ENCODE data around the gene CNTNAP2. TPM values are rescaled to one million over a fixed set of nuclear protein-coding genes. Genes with fewer than 3 reads are reported as not detected.

CNTNAP2 gene
- total and polyA plus RNA-seq, 9 of the 15 experiments (the other 6 are each of a cell fraction or from before 2014, with no cell fraction given) = 0.04 to 0.62 (median 0.09) TPM; not detected in 4

- TF ChIP-seq GTF2B (IDR thresholded peaks at IDR 0.05; ENCODE audit: extremely low read depth, insufficient read length) (no peak), POLR2AphosphoS2 (IDR thresholded peaks at IDR 0.05; ENCODE audit: low read length) (no peak), ADNP (tag; IDR thresholded peaks at IDR 0.05) (no peak), ZNF707 (CRISPR knock-in tag; conservative IDR thresholded peaks at IDR 0.05) (no peak), ZKSCAN8 (CRISPR knock-in tag; IDR thresholded peaks at IDR 0.05) (no peak)
Observed at GRCh38 chr7:147240468-147240867, 1123.9 kb downstream of the CNTNAP2 start (continued).

- peak; percentile 51 to 56 (median 56) for DNase-seq (ENCODE audit: extremely low read depth in 1 of 4, low spot score in 3 of 4)
- no TSS peak for BruUV-seq (replicated peaks)
- WGBS (ENCODE audit: insufficient coverage, low coverage, missing lambda C conversion rate) = 0% methylated on average over 8 of the region's 8 CpGs
- no peak for TF ChIP-seq ZNF217 (CRISPR knock-in tag; IDR thresholded peaks at IDR 0.05)
- no peak for TF ChIP-seq CGGBP1 (CRISPR knock-in tag; IDR thresholded peaks at IDR 0.05)
- no peak for TF ChIP-seq PTTG1 (tag; IDR thresholded peaks at IDR 0.05; ENCODE audit: low read depth)
- no peak for TF ChIP-seq RBBP5 (IDR thresholded peaks at IDR 0.05; ENCODE audit: borderline replicate concordance, insufficient read depth, low read length, poor library complexity, severe bottlenecking)
- no peak for TF ChIP-seq TRIM25 (IDR thresholded peaks at IDR 0.05; ENCODE audit: borderline replicate concordance)
- TF ChIP-seq ZNF518B (CRISPR knock-in tag; IDR thresholded peaks at IDR 0.05) = no peak
- TF ChIP-seq ATF3 (IDR thresholded peaks at IDR 0.05) = no peak
- no peak for TF ChIP-seq ATF3 (CRISPR knock-in tag; conservative IDR thresholded peaks at IDR 0.05)
- TF ChIP-seq SMC3 (conservative IDR thresholded peaks at IDR 0.05; ENCODE audit: insufficient read depth, low read depth, low read length) = 0 out of 2 replicates have a peak, but pooled peaks have one; percentile 21
Observed at GRCh38 chr7:147245274-147245673, 1128.7 kb downstream of the CNTNAP2 start.

More at GRCh38 chr7:147245274-147245673, 1128.7 kb downstream of the CNTNAP2 start:
- Histone ChIP-seq H3K36me3 (ENCODE audit: control insufficient read depth, insufficient read depth, low read length) (no peaks in the 10 kb centered on the region), H3K79me2 (ENCODE audit: control insufficient read depth, insufficient read depth, low read length) (no peaks in the 10 kb centered on the region), H3K27ac (ENCODE audit: extremely low read depth, low read depth, low read length) (no peak overlapping the region), H3K27me3 (ENCODE audit: control insufficient read depth in 2 of 2, insufficient read depth in 2 of 2, low read length in 2 of 2) (no peaks in the 10 kb centered on the region), H4K20me1 (replicated peaks; ENCODE audit: control insufficient read depth, insufficient read depth, low read length) (no peaks in the 10 kb centered on the region), H2AFZ (ENCODE audit: low read depth, low read length) (no peak overlapping the region), H3K4me1 (replicated peaks in 1 of 2; ENCODE audit: control insufficient read depth in 2 of 2, insufficient read depth in 2 of 2, low read length in 2 of 2) (no peaks in the 10 kb centered on the region), H3K9me3 (replicated peaks; ENCODE audit: control insufficient read depth, insufficient read depth, low read depth, low read length) (no peaks in the 10 kb centered on the region; the same call in 1 of the 2 replicates), H3K4me3 (no peak overlapping the region), H3K9me1 (ENCODE audit: control insufficient read depth, insufficient read depth, low read length) (no peaks in the 10 kb centered on the region), H3K4me2 (ENCODE audit: insufficient read depth, low read length) (no peak overlapping the region), H3K9ac (ENCODE audit: insufficient read depth in 1 of 2, low read depth in 2 of 2, low read length in 2 of 2) (no peak overlapping the region)
- in situ Hi-C loops (cut with MboI) (no loop called here), intact Hi-C loops (cut with micrococcal nuclease) (loop anchor here (5.0 to 10.0 kb wide), 3 partner anchors 840 to 1017 kb away; no protein-coding TSS in a partner anchor)
- ChIA-PET POLR2A (no interaction called here), CTCF (ENCODE audit: low intra/inter-chr PET ratio) (no interaction called here)
- peak; percentile 86 for ATAC-seq
- peak; percentile 6 for FAIRE-seq
